ENCODE results near the gene FAM120AOS.

The FAM120AOS gene

DNA sequence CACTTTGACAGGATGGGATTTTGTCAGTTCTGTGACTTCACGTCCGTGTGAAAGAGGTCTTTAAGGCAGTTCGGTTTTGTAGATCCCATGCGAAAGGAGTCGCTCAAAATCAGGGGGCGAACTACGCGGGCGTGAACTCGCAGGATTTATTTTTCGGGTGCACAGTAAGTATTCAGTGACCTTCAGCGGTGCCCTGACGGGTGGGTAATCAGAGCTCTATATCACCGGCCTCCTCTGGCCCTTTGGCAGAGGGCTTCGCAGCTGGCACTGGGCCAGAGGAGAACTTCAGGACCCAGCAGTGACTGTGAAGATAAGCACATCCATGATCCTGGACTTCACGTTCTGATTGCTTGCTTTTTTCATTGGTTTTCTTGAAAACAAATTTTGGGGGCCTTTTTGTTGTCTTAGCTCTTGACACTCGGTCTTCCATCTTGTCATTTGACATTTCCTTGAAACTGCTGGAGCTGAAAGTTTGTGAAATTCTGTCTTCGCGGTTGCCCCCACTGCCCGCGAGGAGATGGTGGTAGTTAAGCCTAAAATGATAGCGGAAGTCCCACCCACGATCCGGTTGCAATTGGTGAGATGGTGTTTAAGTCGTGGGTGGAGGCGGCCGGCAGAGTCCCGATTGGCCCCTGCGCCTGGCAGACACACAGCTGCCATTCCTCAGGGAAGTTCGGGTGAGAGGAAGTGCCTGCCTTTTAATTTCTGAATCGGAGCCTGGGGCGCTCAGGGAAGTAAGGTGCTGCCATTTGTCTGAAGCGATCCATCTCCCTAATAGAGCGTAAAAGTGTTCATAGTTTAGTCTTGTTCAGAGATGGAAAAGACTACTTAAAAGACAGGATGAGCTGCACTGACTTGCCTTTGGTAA lies at the start of gene FAM120AOS:
Gene FAM120AOS (minus strand): TSS at position 535 of the 868 bp plus-strand sequence. CDS start 872 bp downstream, outside the sequence.
- peak within 1 kb of the TSS; percentile 60 for H3K27ac ChIP-seq (ENCODE audit: low read length)
- no peaks in the 10 kb centered on the region for H3K27me3 ChIP-seq (ENCODE audit: low read depth, low read length)
- TF ChIP-seq EZH2phosphoT487 (IDR thresholded peaks at IDR 0.05; ENCODE audit: low read depth): no peak
- TF ChIP-seq, protein P1, sequence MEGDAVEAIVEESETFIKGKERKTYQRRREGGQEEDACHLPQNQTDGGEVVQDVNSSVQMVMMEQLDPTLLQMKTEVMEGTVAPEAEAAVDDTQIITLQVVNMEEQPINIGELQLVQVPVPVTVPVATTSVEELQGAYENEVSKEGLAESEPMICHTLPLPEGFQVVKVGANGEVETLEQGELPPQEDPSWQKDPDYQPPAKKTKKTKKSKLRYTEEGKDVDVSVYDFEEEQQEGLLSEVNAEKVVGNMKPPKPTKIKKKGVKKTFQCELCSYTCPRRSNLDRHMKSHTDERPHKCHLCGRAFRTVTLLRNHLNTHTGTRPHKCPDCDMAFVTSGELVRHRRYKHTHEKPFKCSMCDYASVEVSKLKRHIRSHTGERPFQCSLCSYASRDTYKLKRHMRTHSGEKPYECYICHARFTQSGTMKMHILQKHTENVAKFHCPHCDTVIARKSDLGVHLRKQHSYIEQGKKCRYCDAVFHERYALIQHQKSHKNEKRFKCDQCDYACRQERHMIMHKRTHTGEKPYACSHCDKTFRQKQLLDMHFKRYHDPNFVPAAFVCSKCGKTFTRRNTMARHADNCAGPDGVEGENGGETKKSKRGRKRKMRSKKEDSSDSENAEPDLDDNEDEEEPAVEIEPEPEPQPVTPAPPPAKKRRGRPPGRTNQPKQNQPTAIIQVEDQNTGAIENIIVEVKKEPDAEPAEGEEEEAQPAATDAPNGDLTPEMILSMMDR (IDR thresholded peaks at IDR 0.05; ENCODE audit: low read depth, low read length): no peak
- H3K9me3 ChIP-seq (ENCODE audit: insufficient read depth, low read length): no peaks in the 10 kb centered on the region
- peak within 1 kb of the TSS; percentile 88 for H3K4me2 ChIP-seq (ENCODE audit: low read length)
- H3K4me3 ChIP-seq (ENCODE audit: low read length): peak within 1 kb of the TSS; percentile 81
- H3K79me2 ChIP-seq (ENCODE audit: low read length): peaks cover 78% of the 10 kb centered on the region
- H2AFZ ChIP-seq (ENCODE audit: low read depth, low read length): no peak within 1 kb of the TSS
- peaks cover 35% of the 10 kb centered on the region for H4K20me1 ChIP-seq (ENCODE audit: insufficient read depth, low read length)
- H3K36me3 ChIP-seq (replicated peaks; ENCODE audit: low read depth, low read length): peaks cover 26% of the 10 kb centered on the region
- H3K9ac ChIP-seq (ENCODE audit: low read length): peak within 1 kb of the TSS; percentile 88
- peaks cover 28% of the 10 kb centered on the region for H3K4me1 ChIP-seq (ENCODE audit: low read length)

DNA sequence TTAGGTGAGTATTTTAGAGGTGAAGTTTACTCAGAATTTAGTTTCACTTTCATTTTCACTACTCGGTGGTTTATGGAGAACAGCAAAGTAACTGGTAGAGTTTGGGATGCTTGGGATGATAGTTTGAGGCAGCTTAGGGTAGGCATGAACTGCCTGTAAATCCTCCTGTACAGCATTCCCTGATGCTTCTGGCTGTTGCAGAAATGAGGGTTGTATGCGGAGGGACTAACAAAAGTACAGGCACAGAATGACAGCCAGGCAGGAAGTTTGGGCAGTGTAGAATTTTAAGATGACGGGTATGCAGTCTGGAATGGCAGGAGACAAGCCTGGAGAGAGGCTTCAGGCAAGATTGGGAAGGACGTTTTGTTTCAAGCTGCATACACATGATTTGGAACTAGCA lies 48.0 kb upstream of the FAM120AOS start:
- no peak overlapping the region for H3K9ac ChIP-seq (ENCODE audit: low read length)
- H3K79me2 ChIP-seq (ENCODE audit: low read length): peaks cover 19% of the 10 kb centered on the region
- H3K27ac ChIP-seq (ENCODE audit: low read length): no peak overlapping the region
- H3K27me3 ChIP-seq (ENCODE audit: low read depth, low read length): no peaks in the 10 kb centered on the region
- H3K4me2 ChIP-seq (ENCODE audit: low read length): peak overlapping the region; percentile 39
- H3K36me3 ChIP-seq (replicated peaks; ENCODE audit: low read depth, low read length): peaks cover 57% of the 10 kb centered on the region
- no peaks in the 10 kb centered on the region for H3K9me3 ChIP-seq (ENCODE audit: insufficient read depth, low read length)
- H3K4me1 ChIP-seq (ENCODE audit: low read length): peaks cover 29% of the 10 kb centered on the region
- H4K20me1 ChIP-seq (ENCODE audit: insufficient read depth, low read length): peaks cover 53% of the 10 kb centered on the region
- no peak overlapping the region for H2AFZ ChIP-seq (ENCODE audit: low read depth, low read length)
- TF ChIP-seq EZH2phosphoT487 (IDR thresholded peaks at IDR 0.05; ENCODE audit: low read depth): no peak
- TF ChIP-seq, protein P1 (IDR thresholded peaks at IDR 0.05; ENCODE audit: low read depth, low read length): no peak
- no peak overlapping the region for H3K4me3 ChIP-seq (ENCODE audit: low read length)

DNA sequence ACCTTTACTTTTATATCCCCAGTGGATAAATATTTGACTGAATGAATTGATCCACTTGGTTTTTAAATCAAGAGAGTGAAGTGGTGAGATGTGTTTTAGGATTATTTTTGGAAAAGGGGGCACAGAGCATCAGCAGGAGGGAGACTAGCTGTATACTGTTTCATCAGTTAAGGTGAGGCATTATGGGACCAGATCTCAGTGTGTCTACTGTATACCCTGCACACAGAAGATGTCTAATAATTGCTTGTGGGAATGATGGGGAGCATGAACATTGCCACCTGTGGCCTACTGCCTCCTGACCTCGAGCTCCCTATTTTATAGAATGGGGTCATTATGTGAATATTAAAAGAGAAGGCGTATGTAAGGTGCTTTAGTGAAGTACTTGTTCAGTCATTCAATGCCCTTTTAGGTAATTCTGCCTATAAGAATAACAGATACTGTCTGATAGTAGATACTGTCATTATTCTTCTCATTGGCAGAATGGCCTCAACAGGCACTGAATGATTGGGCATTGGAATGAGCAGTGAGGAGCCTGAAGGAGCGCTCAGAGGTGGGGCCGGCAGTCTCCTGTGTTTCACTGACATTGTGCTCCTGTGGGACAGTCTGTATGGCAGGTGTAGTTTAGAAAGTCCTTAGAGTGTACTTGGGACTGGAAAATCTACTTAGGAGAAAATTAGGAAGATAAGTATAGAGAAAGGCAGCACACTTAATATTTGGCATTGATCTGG lies 47.4 kb upstream of the FAM120AOS start:
- Histone ChIP-seq H3K4me3 (ENCODE audit: low read length) (no peak overlapping the region; the same call in 1 of the 2 replicates), H3K4me1 (ENCODE audit: low read length) (peaks cover 27% of the 10 kb centered on the region), H3K27me3 (ENCODE audit: low read depth, low read length) (no peaks in the 10 kb centered on the region), H3K79me2 (ENCODE audit: low read length) (peaks cover 15% of the 10 kb centered on the region), H3K36me3 (replicated peaks; ENCODE audit: low read depth, low read length) (peaks cover 60% of the 10 kb centered on the region), H2AFZ (ENCODE audit: low read depth, low read length) (no peak overlapping the region), H3K9me3 (ENCODE audit: insufficient read depth, low read length) (no peaks in the 10 kb centered on the region), H3K27ac (ENCODE audit: low read length) (no peak overlapping the region), H4K20me1 (ENCODE audit: insufficient read depth, low read length) (peaks cover 48% of the 10 kb centered on the region), H3K4me2 (ENCODE audit: low read length) (peak overlapping the region; percentile 39), H3K9ac (ENCODE audit: low read length) (no peak overlapping the region)
- TF ChIP-seq, protein P1 (IDR thresholded peaks at IDR 0.05; ENCODE audit: low read depth, low read length): no peak
- no peak for TF ChIP-seq EZH2phosphoT487 (IDR thresholded peaks at IDR 0.05; ENCODE audit: low read depth)

DNA sequence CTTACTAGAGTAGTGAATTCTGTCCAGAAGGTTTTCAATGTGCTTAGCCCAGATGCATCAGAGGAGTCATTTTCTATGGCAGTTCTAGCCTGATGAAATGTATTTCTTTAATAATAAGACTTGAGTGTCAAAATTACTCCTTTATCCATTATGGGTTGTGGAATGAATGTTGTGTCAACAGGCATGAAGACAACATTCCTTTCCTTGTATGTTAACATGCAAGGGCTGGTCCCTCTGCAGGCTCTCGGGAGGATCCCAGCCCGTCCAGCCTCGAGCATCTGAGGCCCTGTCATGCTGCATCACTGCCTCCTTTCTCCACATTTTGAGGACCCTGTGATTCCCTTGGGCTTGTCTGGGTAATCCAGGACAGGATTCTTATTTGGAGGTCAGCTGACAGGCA lies 42.9 kb upstream of the FAM120AOS start:
- no peak overlapping the region for H3K4me3 ChIP-seq (ENCODE audit: low read length)
- H3K79me2 ChIP-seq (ENCODE audit: low read length): peaks cover 31% of the 10 kb centered on the region
- H3K9ac ChIP-seq (ENCODE audit: low read length): no peak overlapping the region
- peaks cover 15% of the 10 kb centered on the region for H4K20me1 ChIP-seq (ENCODE audit: insufficient read depth, low read length)
- H3K9me3 ChIP-seq (ENCODE audit: insufficient read depth, low read length): no peaks in the 10 kb centered on the region
- peaks cover 10% of the 10 kb centered on the region for H3K4me1 ChIP-seq (ENCODE audit: low read length)
- no peak for TF ChIP-seq EZH2phosphoT487 (IDR thresholded peaks at IDR 0.05; ENCODE audit: low read depth)
- TF ChIP-seq, protein P1 (IDR thresholded peaks at IDR 0.05; ENCODE audit: low read depth, low read length): no peak
- H2AFZ ChIP-seq (ENCODE audit: low read depth, low read length): no peak overlapping the region
- no peak overlapping the region for H3K4me2 ChIP-seq (ENCODE audit: low read length)
- peaks cover 52% of the 10 kb centered on the region for H3K36me3 ChIP-seq (replicated peaks; ENCODE audit: low read depth, low read length)
- no peak overlapping the region for H3K27ac ChIP-seq (ENCODE audit: low read length)
- no peaks in the 10 kb centered on the region for H3K27me3 ChIP-seq (ENCODE audit: low read depth, low read length)

Data from OCI-LY3 (cell line).